ENCODE measurements around the gene DHRS7. TPM values are rescaled to one million over a fixed set of nuclear protein-coding genes. Genes with fewer than 3 reads are reported as not detected.

The DHRS7 gene
- total and polyA plus RNA-seq, 2 donors = 45.1 to 73.3 TPM

GRCh38 chr14:60197629-60198303 is 32.6 kb upstream of the DHRS7 start:
- 80% methylated on average over 1 of the region's 1 CpG for WGBS
- H3K4me3 ChIP-seq (ENCODE audit: low read depth, low read length) = no peak overlapping the region
- DNase-seq (ENCODE audit: extremely low spot score) = no peak
- H3K4me1 ChIP-seq (ENCODE audit: insufficient read depth) = peaks cover 1% of the 10 kb centered on the region
- no peak overlapping the region for H3K27ac ChIP-seq (ENCODE audit: low read depth)
- H3K36me3 ChIP-seq (ENCODE audit: insufficient read depth) = no peaks in the 10 kb centered on the region

- no peak for DNase-seq (ENCODE audit: extremely low spot score)
- no peak overlapping the region for H3K4me3 ChIP-seq (ENCODE audit: low read depth, low read length)
- no peak overlapping the region for H3K27ac ChIP-seq (ENCODE audit: low read depth)
- H3K36me3 ChIP-seq (ENCODE audit: insufficient read depth) = no peaks in the 10 kb centered on the region
- 29% methylated on average over 2 of the region's 2 CpGs for WGBS
- H3K4me1 ChIP-seq (ENCODE audit: insufficient read depth) = peaks cover 1% of the 10 kb centered on the region
These were observed 31.1 kb upstream of the DHRS7 start for GRCh38 chr14:60196291-60196690.

- 87% methylated on average over 5 of the region's 5 CpGs for WGBS
These were observed 30.1 kb upstream of the DHRS7 start for GRCh38 chr14:60195179-60195810.

GRCh38 chr14:60189923-60190840 is 25.0 kb upstream of the DHRS7 start:
- WGBS = 77% methylated on average over 4 of the region's 4 CpGs
- no peak for DNase-seq (ENCODE audit: extremely low spot score)
- Histone ChIP-seq H3K4me3 (ENCODE audit: low read depth, low read length) (no peak overlapping the region), H3K27ac (ENCODE audit: low read depth) (no peak overlapping the region), H3K4me1 (ENCODE audit: insufficient read depth) (no peaks in the 10 kb centered on the region), H3K36me3 (ENCODE audit: insufficient read depth) (no peaks in the 10 kb centered on the region)

More at GRCh38 chr14:60195179-60195810, 30.1 kb upstream of the DHRS7 start:
- Histone ChIP-seq H3K4me1 (ENCODE audit: insufficient read depth) (peaks cover 1% of the 10 kb centered on the region), H3K4me3 (ENCODE audit: low read depth, low read length) (no peak overlapping the region), H3K27ac (ENCODE audit: low read depth) (no peak overlapping the region), H3K36me3 (ENCODE audit: insufficient read depth) (no peaks in the 10 kb centered on the region)
- DNase-seq (ENCODE audit: extremely low spot score) = no peak

GRCh38 chr14:60188696-60189095 is 23.5 kb upstream of the DHRS7 start:
- Histone ChIP-seq H3K4me3 (ENCODE audit: low read depth, low read length) (no peak overlapping the region), H3K27ac (ENCODE audit: low read depth) (no peak overlapping the region), H3K4me1 (ENCODE audit: insufficient read depth) (no peaks in the 10 kb centered on the region), H3K36me3 (ENCODE audit: insufficient read depth) (no peaks in the 10 kb centered on the region)
- 71% methylated on average over 1 of the region's 1 CpG for WGBS
- DNase-seq (ENCODE audit: extremely low spot score) = no peak

- H3K4me1 ChIP-seq (ENCODE audit: insufficient read depth) = no peaks in the 10 kb centered on the region
- H3K27ac ChIP-seq (ENCODE audit: low read depth) = no peak overlapping the region
- DNase-seq (ENCODE audit: extremely low spot score) = no peak
- no peaks in the 10 kb centered on the region for H3K36me3 ChIP-seq (ENCODE audit: insufficient read depth)
- no peak overlapping the region for H3K4me3 ChIP-seq (ENCODE audit: low read depth, low read length)
- WGBS = 53% methylated on average over 3 of the region's 3 CpGs
These were observed 22.9 kb upstream of the DHRS7 start for GRCh38 chr14:60188115-60188514.

GRCh38 chr14:60184905-60185555 is 19.8 kb upstream of the DHRS7 start:
- Histone ChIP-seq H3K36me3 (ENCODE audit: insufficient read depth) (no peaks in the 10 kb centered on the region), H3K4me1 (ENCODE audit: insufficient read depth) (no peaks in the 10 kb centered on the region), H3K4me3 (ENCODE audit: low read depth, low read length) (no peak overlapping the region), H3K27ac (ENCODE audit: low read depth) (no peak overlapping the region)
- WGBS = 47% methylated on average over 5 of the region's 5 CpGs
- DNase-seq (ENCODE audit: extremely low spot score) = no peak

- no peaks in the 10 kb centered on the region for H3K36me3 ChIP-seq (ENCODE audit: insufficient read depth)
- no peak overlapping the region for H3K27ac ChIP-seq (ENCODE audit: low read depth)
- DNase-seq (ENCODE audit: extremely low spot score) = peak; percentile 61
- peak overlapping the region; percentile 31 for H3K4me3 ChIP-seq (ENCODE audit: low read depth, low read length)
- no peaks in the 10 kb centered on the region for H3K4me1 ChIP-seq (ENCODE audit: insufficient read depth)
- WGBS = under 1% methylated on average over 5 of the region's 5 CpGs
These were observed 19.1 kb upstream of the DHRS7 start for GRCh38 chr14:60184146-60184904.

GRCh38 chr14:60183741-60184140 is 18.5 kb upstream of the DHRS7 start:
- no peaks in the 10 kb centered on the region for H3K36me3 ChIP-seq (ENCODE audit: insufficient read depth)
- no peak overlapping the region for H3K27ac ChIP-seq (ENCODE audit: low read depth)
- 45% methylated on average over 1 of the region's 1 CpG for WGBS
- no peak for DNase-seq (ENCODE audit: extremely low spot score)
- no peaks in the 10 kb centered on the region for H3K4me1 ChIP-seq (ENCODE audit: insufficient read depth)
- H3K4me3 ChIP-seq (ENCODE audit: low read depth, low read length) = peak overlapping the region; percentile 31

- WGBS = 95% methylated on average over 3 of the region's 3 CpGs
- H3K4me1 ChIP-seq (ENCODE audit: insufficient read depth) = no peaks in the 10 kb centered on the region
- no peak overlapping the region for H3K27ac ChIP-seq (ENCODE audit: low read depth)
These were observed 17.9 kb upstream of the DHRS7 start for GRCh38 chr14:60183138-60183537.

GRCh38 chr14:60179431-60179869 is 14.3 kb upstream of the DHRS7 start:
- Histone ChIP-seq H3K27ac (ENCODE audit: low read depth) (no peak overlapping the region), H3K4me1 (ENCODE audit: insufficient read depth) (no peaks in the 10 kb centered on the region), H3K4me3 (ENCODE audit: low read depth, low read length) (no peak overlapping the region), H3K36me3 (ENCODE audit: insufficient read depth) (no peaks in the 10 kb centered on the region)
- no peak for DNase-seq (ENCODE audit: extremely low spot score)
- 54% methylated on average over 3 of the region's 3 CpGs for WGBS

More at GRCh38 chr14:60183138-60183537, 17.9 kb upstream of the DHRS7 start:
- no peak overlapping the region for H3K4me3 ChIP-seq (ENCODE audit: low read depth, low read length)
- DNase-seq (ENCODE audit: extremely low spot score) = no peak
- H3K36me3 ChIP-seq (ENCODE audit: insufficient read depth) = no peaks in the 10 kb centered on the region

- H3K4me3 ChIP-seq (ENCODE audit: low read depth, low read length) = no peak overlapping the region
- H3K27ac ChIP-seq (ENCODE audit: low read depth) = no peak overlapping the region
- H3K36me3 ChIP-seq (ENCODE audit: insufficient read depth) = no peaks in the 10 kb centered on the region
- no peak for DNase-seq (ENCODE audit: extremely low spot score)
- H3K4me1 ChIP-seq (ENCODE audit: insufficient read depth) = no peaks in the 10 kb centered on the region
- 97% methylated on average over 1 of the region's 1 CpG for WGBS
These were observed 13.6 kb upstream of the DHRS7 start for GRCh38 chr14:60178820-60179219.

- no peak for DNase-seq (ENCODE audit: extremely low spot score)
- Histone ChIP-seq H3K4me1 (ENCODE audit: insufficient read depth) (no peaks in the 10 kb centered on the region), H3K4me3 (ENCODE audit: low read depth, low read length) (no peak overlapping the region), H3K27ac (ENCODE audit: low read depth) (no peak overlapping the region), H3K36me3 (ENCODE audit: insufficient read depth) (no peaks in the 10 kb centered on the region)
- 95% methylated on average over 1 of the region's 1 CpG for WGBS
These were observed 13.0 kb upstream of the DHRS7 start for GRCh38 chr14:60178164-60178563.

All from urinary bladder (tissue), 4 donors.